Endometrial microvascular endothelial cells (primary cell): ENCODE data around the gene PLEKHB1. TPM values are rescaled to one million over a fixed set of nuclear protein-coding genes. Genes with fewer than 3 reads are reported as not detected.
"Not testable (repeated sequence)": the region's sequence is repeated elsewhere in the genome, so short reads cannot be mapped to it uniquely, and the experiment has no call there.

Experiments used
- in situ Hi-C: cut with HindIII; loops from 2 replicates; pipeline ENCODE4 v1.10.0; 2017; ENCODE audit warnings: low sequenced_read_pairs, low pct_unique_long_range_greater_than_20kb; ENCODE audit errors: inconsistent ontology term
- total RNA-seq: library from RNA; depleted of rRNA; stranded (reverse); fragments of >200 nt; gene quantifications from one replicate; pipeline ENCODE4 v1.2.3, GENCODE V29; 2015; ENCODE audit errors: inconsistent ontology term

Gene PLEKHB1
- total RNA-seq, 1 donor from 2014 or later: not detected

- in situ Hi-C loops: no loop called here
Measured at GRCh38 chr11:73663604-73664495, 17.5 kb downstream of the PLEKHB1 start.

- in situ Hi-C loops: no loop called here
Measured at GRCh38 chr11:73664877-73665276, 18.5 kb downstream of the PLEKHB1 start.

DNA sequence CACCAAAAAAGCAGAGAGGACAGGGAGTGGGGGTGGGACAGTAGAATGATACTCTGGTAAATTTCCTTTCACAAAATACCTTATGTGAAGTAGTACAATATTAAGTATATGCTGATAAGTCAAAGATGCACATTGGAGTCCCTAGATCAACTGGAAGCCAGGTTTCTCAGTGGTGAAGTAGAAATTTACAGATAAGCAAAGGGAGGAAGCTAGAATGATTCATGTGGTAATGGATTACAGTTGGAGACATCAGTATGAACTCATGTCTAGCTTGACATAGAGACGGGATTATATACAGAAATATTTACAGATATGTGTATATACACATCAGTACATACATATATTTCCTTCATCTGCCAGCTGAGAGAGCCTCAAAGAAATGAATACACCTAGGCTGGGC, 21.5 kb downstream of the PLEKHB1 start:
- in situ Hi-C loops: no loop called here

- in situ Hi-C loops: no loop called here
Measured at GRCh38 chr11:73670808-73671207, 24.4 kb downstream of the PLEKHB1 start.

- in situ Hi-C loops: no loop called here
Measured at GRCh38 chr11:73671701-73672100, 25.3 kb downstream of the PLEKHB1 start.

- in situ Hi-C loops: not testable (repeated sequence)
Measured at GRCh38 chr11:73676552-73676951, 30.2 kb downstream of the PLEKHB1 start.

- in situ Hi-C loops: no loop called here
Measured at GRCh38 chr11:73680687-73681086, 34.3 kb downstream of the PLEKHB1 start.

DNA sequence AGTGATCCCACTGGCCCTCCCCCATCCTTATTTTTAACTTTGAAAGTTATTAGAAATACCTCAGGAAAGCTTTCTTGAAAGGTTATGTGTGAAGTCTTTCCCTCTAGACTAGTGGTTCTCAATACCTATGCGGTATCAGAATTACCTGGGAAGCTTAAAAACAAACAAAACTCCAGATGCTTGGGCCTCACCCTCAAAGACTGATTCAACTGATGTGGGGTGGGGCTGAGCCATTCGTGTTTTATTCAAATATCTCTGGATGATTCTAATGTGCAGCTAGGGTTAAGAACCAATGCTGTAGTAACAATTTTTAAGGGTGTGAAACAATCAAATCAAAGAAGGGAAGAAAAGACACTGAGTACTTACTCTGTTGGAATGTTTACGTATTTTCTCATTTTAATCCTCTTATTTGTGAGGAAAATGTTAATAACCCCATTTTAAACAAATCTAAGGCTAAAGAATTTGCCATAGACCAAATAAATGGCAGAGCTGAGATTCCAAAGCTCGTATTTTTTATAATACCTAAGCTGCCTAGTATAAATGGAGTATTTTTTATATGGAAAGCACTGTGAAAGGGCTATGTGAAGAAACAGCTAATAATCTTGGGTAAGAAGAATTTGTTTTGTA, 47.6 kb downstream of the PLEKHB1 start:
- in situ Hi-C loops: no loop called here

GRCh38 chr11:73705053-73705452, 58.7 kb downstream of the PLEKHB1 start:
- in situ Hi-C loops: no loop called here

DNA sequence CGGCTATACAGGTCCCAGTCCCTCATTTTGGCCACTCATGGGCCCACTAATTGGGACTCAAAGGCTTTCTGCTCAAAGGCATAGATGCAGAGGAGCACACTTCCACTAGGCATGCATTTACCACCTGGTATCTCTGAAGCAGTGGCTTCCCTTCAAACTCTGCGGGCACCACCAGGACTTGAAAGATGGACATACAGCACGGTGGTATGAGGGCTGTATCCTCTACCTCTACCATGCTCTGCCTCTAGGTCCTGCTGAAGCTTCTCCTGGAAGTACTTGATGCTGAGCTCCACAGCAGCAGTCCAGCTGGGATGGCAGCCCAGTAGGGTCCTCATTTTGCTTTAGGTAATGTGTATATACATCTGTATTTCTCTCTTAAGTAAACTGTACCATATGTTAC, 64.6 kb downstream of the PLEKHB1 start:
- in situ Hi-C loops: no loop called here

Other genes starting within 250 kb of the PLEKHB1 start
- 13.4 TPM for gene FAM168A, start 48.5 kb upstream of the PLEKHB1 start, total RNA-seq
- gene RAB6A, start 114.5 kb downstream of the PLEKHB1 start, total RNA-seq: 116 TPM
- 25.8 TPM for gene MRPL48, start 141.3 kb downstream of the PLEKHB1 start, total RNA-seq
- 107 TPM for gene COA4, start 230.3 kb downstream of the PLEKHB1 start, total RNA-seq
- 14.2 TPM for gene PAAF1, start 230.4 kb downstream of the PLEKHB1 start, total RNA-seq